Smooth muscle cell (in vitro differentiated cells): Measurements from ENCODE around the gene RIPOR3. TPM values are rescaled to one million over a fixed set of nuclear protein-coding genes. Genes with fewer than 3 reads are reported as not detected.

Experiments
- DNase-seq: peaks from one replicate; lab custom pipeline; 2025; ENCODE audit not compliant: unreplicated experiment; lab: John Stamatoyannopoulos, UW
- H2AFZ ChIP-seq: fragments of 200-600 bp; sonication (generic); 2 replicates; pipeline ENCODE4 v1.6.0; 2016; ENCODE audit warnings: antibody characterized with exemption, low read depth, mild to moderate bottlenecking
- H3F3A ChIP-seq: fragments of 200-600 bp; sonication (generic); 2 replicates; pipeline ENCODE4 v1.6.0; 2017; ENCODE audit warnings: antibody characterized with exemption, low read depth
- H3K27ac ChIP-seq: fragments of 200-600 bp; sonication (generic); 2 replicates; pipeline ENCODE4 v1.5.1; 2016; ENCODE audit warnings: low read depth, mild to moderate bottlenecking
- H3K27me3 ChIP-seq: fragments of 200-600 bp; sonication (generic); 2 replicates; pipeline ENCODE4 v1.6.1; 2016; ENCODE audit warnings: low read depth, mild to moderate bottlenecking
- H3K36me3 ChIP-seq: fragments of 200-600 bp; sonication (generic); 2 replicates; pipeline ENCODE4 v1.5.1; 2016; ENCODE audit warnings: low read depth
- H3K4me1 ChIP-seq: fragments of 200-600 bp; sonication (generic); 2 replicates; pipeline ENCODE4 v1.5.1; 2016; ENCODE audit warnings: low read depth
- H3K4me2 ChIP-seq: fragments of 200-600 bp; sonication (generic); 2 replicates; pipeline ENCODE4 v1.6.0; 2016; ENCODE audit warnings: mild to moderate bottlenecking
- H3K4me3 ChIP-seq: fragments of 200-600 bp; sonication (generic); 2 replicates; pipeline ENCODE4 v1.5.1; 2016; ENCODE audit warnings: mild to moderate bottlenecking
- H3K79me2 ChIP-seq: fragments of 200-600 bp; sonication (generic); 2 replicates; pipeline ENCODE4 v1.6.0; 2016; ENCODE audit warnings: low read depth, mild to moderate bottlenecking
- H3K9ac ChIP-seq: fragments of 200-600 bp; sonication (generic); 2 replicates; pipeline ENCODE4 v1.6.0; 2016; ENCODE audit warnings: low read depth
- H3K9me3 ChIP-seq: fragments of 200-600 bp; sonication (generic); replicated peaks from 2 replicates; pipeline ENCODE4 v1.5.1; 2016; ENCODE audit warnings: low read depth
- H4K20me1 ChIP-seq: fragments of 200-600 bp; sonication (generic); 2 replicates; pipeline ENCODE4 v1.6.0; 2016; ENCODE audit warnings: low read depth
- WGBS: methylation state at CpG from one replicate; pipeline ENCODE4 v1.1.7; 2016; ENCODE audit warnings: low lambda C conversion rate; 5-methylcytosine and 5-hydroxymethylcytosine counted together
- polyA plus RNA-seq: library from polyadenylated mRNA; unstranded; fragments of >200 nt; fragmentation: Nextera tagmentation; extraction: Ambion mirVana; gene quantifications from 2 replicates; pipeline ENCODE4 v1.2.1, GENCODE V29; 2016
- total RNA-seq: library from RNA; depleted of rRNA; stranded (reverse); fragments of >200 nt; gene quantifications from 2 replicates; pipeline ENCODE4 v1.2.3, GENCODE V29; 2014
- TF ChIP-seq, protein P1 (sequence below): fragments of 200-600 bp; sonication (generic); IDR thresholded peaks from 2 replicates; pipeline ENCODE4 v1.5.1; 2017; ENCODE audit warnings: borderline replicate concordance, mild to moderate bottlenecking, antibody characterized with exemption; ENCODE audit not compliant: insufficient read depth, poor library complexity, severe bottlenecking

RIPOR3 gene
- total and polyA plus RNA-seq, 2 experiments from 2014 or later, result 0.18 to 1.2 TPM

DNA sequence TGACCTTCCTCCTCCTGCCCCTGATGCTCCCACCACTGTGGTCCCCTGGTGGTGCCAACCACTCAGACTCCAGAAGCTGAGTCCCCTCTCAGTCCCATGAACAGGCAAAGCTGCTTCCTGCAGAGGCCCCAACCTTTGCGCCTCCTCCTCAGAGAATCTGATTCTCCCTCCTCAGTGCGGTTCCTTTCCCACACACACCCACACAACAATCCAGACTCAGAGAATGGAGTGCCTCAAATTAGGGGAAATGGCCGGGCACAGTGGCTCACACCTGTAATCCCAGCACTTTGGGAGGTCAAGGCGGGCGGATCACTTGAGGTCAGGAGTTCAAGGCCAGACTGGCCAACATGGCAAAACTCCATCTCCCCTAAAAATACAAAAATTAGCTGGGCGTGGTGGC, 23.0 kb downstream of the RIPOR3 start:
- H3K9me3 ChIP-seq, result no peaks in the 10 kb centered on the region
- WGBS, result 91% methylated on average over 6 of the region's 6 CpGs

DNA sequence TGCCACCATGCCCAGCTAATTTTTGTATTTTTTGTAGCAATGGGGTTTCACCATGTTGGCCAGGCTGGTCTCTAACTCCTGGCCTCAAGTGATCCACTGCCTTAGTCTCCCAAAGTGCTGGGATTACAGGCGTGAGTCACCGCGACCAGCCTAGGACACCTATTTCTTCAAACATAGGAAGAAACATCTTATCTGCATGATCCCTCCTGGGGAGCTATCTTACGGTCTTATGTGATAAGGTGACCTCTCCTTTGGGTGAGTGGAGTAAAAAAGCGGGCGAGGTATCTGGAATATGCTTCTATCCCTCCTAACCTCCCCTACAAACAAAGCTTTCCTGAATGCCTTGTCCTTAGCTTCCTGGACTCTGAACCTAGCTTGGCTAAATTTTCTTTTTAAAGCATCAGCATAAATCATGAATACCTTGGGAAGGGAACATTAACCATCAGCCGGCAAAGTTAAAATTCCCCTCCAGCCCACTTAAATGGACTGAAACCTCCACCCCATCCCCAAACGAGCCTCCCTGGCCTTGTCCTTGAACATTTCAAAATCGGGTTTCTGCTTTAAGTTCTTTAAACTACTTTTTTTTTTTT, 24.5 kb downstream of the RIPOR3 start:
- Histone ChIP-seq H4K20me1 (no peaks in the 10 kb centered on the region), H3K4me2 (no peak overlapping the region), H3F3A (no peaks in the 10 kb centered on the region), H3K9me3 (no peaks in the 10 kb centered on the region), H3K27ac (no peak overlapping the region), H3K27me3 (no peaks in the 10 kb centered on the region), H3K36me3 (no peaks in the 10 kb centered on the region), H3K9ac (no peak overlapping the region), H3K4me1 (no peaks in the 10 kb centered on the region), H3K79me2 (no peaks in the 10 kb centered on the region), H2AFZ (no peak overlapping the region), H3K4me3 (no peak overlapping the region)
- 85% methylated on average over 9 of the region's 9 CpGs for WGBS
- TF ChIP-seq, protein P1, sequence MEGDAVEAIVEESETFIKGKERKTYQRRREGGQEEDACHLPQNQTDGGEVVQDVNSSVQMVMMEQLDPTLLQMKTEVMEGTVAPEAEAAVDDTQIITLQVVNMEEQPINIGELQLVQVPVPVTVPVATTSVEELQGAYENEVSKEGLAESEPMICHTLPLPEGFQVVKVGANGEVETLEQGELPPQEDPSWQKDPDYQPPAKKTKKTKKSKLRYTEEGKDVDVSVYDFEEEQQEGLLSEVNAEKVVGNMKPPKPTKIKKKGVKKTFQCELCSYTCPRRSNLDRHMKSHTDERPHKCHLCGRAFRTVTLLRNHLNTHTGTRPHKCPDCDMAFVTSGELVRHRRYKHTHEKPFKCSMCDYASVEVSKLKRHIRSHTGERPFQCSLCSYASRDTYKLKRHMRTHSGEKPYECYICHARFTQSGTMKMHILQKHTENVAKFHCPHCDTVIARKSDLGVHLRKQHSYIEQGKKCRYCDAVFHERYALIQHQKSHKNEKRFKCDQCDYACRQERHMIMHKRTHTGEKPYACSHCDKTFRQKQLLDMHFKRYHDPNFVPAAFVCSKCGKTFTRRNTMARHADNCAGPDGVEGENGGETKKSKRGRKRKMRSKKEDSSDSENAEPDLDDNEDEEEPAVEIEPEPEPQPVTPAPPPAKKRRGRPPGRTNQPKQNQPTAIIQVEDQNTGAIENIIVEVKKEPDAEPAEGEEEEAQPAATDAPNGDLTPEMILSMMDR, result no peak
- no peak for DNase-seq

More for the DNA sequence above, 23.0 kb downstream of the RIPOR3 start:
- no peak overlapping the region for H3K4me2 ChIP-seq
- no peak for DNase-seq
- H3F3A ChIP-seq, result no peaks in the 10 kb centered on the region
- H3K9ac ChIP-seq, result no peak overlapping the region
- H2AFZ ChIP-seq, result no peak overlapping the region
- no peaks in the 10 kb centered on the region for H3K79me2 ChIP-seq
- no peak overlapping the region for H3K4me3 ChIP-seq
- TF ChIP-seq, protein P1, result no peak
- no peaks in the 10 kb centered on the region for H4K20me1 ChIP-seq
- no peaks in the 10 kb centered on the region for H3K4me1 ChIP-seq
- H3K36me3 ChIP-seq, result no peaks in the 10 kb centered on the region
- no peaks in the 10 kb centered on the region for H3K27me3 ChIP-seq
- no peak overlapping the region for H3K27ac ChIP-seq

DNA sequence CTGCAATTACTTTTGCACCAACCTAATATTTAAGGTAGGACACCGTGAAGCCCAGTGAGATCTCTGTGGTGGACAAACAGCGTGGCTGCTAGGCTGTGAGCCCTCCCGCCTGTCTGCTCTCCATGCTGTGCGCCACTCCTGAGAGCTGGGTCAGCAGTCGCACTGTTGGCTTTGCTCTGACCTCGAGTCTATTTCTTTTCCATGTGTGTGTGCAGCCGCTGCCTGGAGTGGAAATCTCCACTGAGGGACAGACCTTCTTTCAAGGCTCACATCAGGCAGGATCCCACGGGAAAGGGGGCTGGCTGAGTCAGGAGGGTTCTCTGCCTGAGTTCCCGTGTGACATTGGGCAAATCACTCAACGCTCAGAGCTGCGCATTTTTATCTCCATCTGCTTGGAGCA, 27.1 kb downstream of the RIPOR3 start:
- Histone ChIP-seq H2AFZ (no peak overlapping the region), H3K36me3 (no peaks in the 10 kb centered on the region), H3K27ac (no peak overlapping the region), H3K9me3 (no peaks in the 10 kb centered on the region), H3K79me2 (no peaks in the 10 kb centered on the region), H3K4me2 (no peak overlapping the region), H3K4me1 (no peaks in the 10 kb centered on the region), H4K20me1 (no peaks in the 10 kb centered on the region), H3K27me3 (no peaks in the 10 kb centered on the region), H3K9ac (no peak overlapping the region), H3F3A (no peaks in the 10 kb centered on the region), H3K4me3 (no peak overlapping the region)
- TF ChIP-seq, protein P1, result no peak
- 78% methylated on average over 11 of the region's 11 CpGs for WGBS
- DNase-seq, result no peak
